HCT116 (cell line): ENCODE results near the gene DPPA4. TPM values are rescaled to one million over a fixed set of nuclear protein-coding genes. Genes with fewer than 3 reads are reported as not detected.

Source experiments
- ATAC-seq: fragments of 200-7000 bp; cut with Tn5 transposase; 2 replicates; pipeline ENCODE4 v1.9.1; 2020; ENCODE audit warnings: mild to moderate bottlenecking, moderate library complexity
- BruUV-seq: library from RNA; stranded (reverse); fragments of 400-500 nt; replicated peaks from 2 replicates; lab custom pipeline; 2021; lab: Mats Ljungman, UMichigan
- CTCF ChIA-PET: fragments of 300-600 bp; sonication (Branson Sonifier 250); formaldehyde crosslinking; loops from one replicate; lab custom pipeline; 2021; ENCODE audit warnings: antibody characterized with exemption; lab: Charles Lee
- POLR2A ChIA-PET: fragments of 300-600, 350-600 bp; sonication (Branson Sonifier 250); formaldehyde crosslinking; loops from one replicate; lab custom pipeline; 2021; ENCODE audit warnings: antibody characterized with exemption; lab: Charles Lee
- RAD21 ChIA-PET, 2 experiments: fragments of 300-600 bp; sonication (Branson Sonifier 250); formaldehyde crosslinking; loops; one replicate each; lab custom pipeline; 2023; ENCODE audit warnings: low total read pairs in 2 of 2; ENCODE audit not compliant: uncharacterized antibody in 2 of 2, unreplicated experiment in 2 of 2, low non-redundant PET in 1 of 2; lab: Charles Lee
- DNase-seq: peaks from one replicate; pipeline ENCODE4 v3.0.0-alpha.2; 2010; ENCODE audit warnings: low read depth, low spot score
- H2AFZ ChIP-seq: fragments of 200-600 bp; shearing (Covaris generic), sonication (generic); 2 replicates; pipeline ENCODE4 v1.6.1; 2017; ENCODE audit warnings: low read depth, mixed run types, mixed read lengths, antibody characterized with exemption, low read length; ENCODE audit not compliant: poor library complexity, severe bottlenecking
- H3K27ac ChIP-seq: 2 replicates; pipeline ENCODE4 v1.5.1; 2012; ENCODE audit warnings: low read depth, low read length
- H3K27me3 ChIP-seq: fragments of 200-600 bp; sonication (generic); 2 replicates; pipeline ENCODE4 v1.6.1; 2016; ENCODE audit warnings: mixed run types, low read length, mixed read lengths; ENCODE audit not compliant: insufficient read depth
- H3K36me3 ChIP-seq, 2 experiments: fragments of 200-500 bp in 1 of 2; fragments of 200-600 bp in 1 of 2; sonication (Bioruptor generic) in 1 of 2; sonication (generic) in 1 of 2; 2 replicates each; pipeline versions ENCODE4 v1.5.1 to v1.6.1; 2014 to 2016; ENCODE audit warnings: low read length in 2 of 2, inconsistent platforms in 1 of 2, mixed read lengths in 1 of 2, mixed run types in 1 of 2; ENCODE audit not compliant: insufficient read depth in 2 of 2, control insufficient read depth in 1 of 2
- H3K4me1 ChIP-seq, 2 experiments: fragments of 200-600 bp in 1 of 2; sonication (generic) in 1 of 2; 2 replicates each; pipeline versions ENCODE4 v1.5.1 to v1.6.1; 2012 to 2017; ENCODE audit warnings: low read length in 2 of 2, inconsistent platforms in 1 of 2, mild to moderate bottlenecking in 1 of 2, mixed read lengths in 1 of 2, mixed run types in 1 of 2, moderate library complexity in 1 of 2; ENCODE audit not compliant: insufficient read depth in 2 of 2, control insufficient read depth in 1 of 2
- H3K4me2 ChIP-seq: fragments of 200-600 bp; sonication (generic); 2 replicates; pipeline ENCODE4 v1.6.1; 2017; ENCODE audit warnings: mixed run types, low read length, mixed read lengths
- H3K4me3 ChIP-seq, 2 experiments: fragments of 200-600 bp in 1 of 2; sonication (generic) in 1 of 2; replicated peaks in 1 of 2; 2 replicates each; pipeline ENCODE4 v1.5.1; 2011 to 2016; ENCODE audit warnings: low read length in 2 of 2, control low read depth in 1 of 2, low read depth in 1 of 2, mild to moderate bottlenecking in 1 of 2, mixed read lengths in 1 of 2, mixed run types in 1 of 2
- H3K79me2 ChIP-seq: fragments of 200-600 bp; sonication (generic); 2 replicates; pipeline ENCODE4 v1.6.1; 2017; ENCODE audit warnings: mild to moderate bottlenecking, mixed run types, low read length, moderate library complexity, mixed read lengths; ENCODE audit not compliant: insufficient read depth
- H3K9ac ChIP-seq: fragments of 200-600 bp; sonication (generic); 2 replicates; pipeline ENCODE4 v1.6.1; 2016; ENCODE audit warnings: low read length, mixed read lengths
- H3K9me2 ChIP-seq: fragments of 200-600 bp; sonication (generic), shearing (Covaris generic); 2 replicates; pipeline ENCODE4 v1.6.1; 2017; ENCODE audit warnings: mixed run types, mild to moderate bottlenecking, moderate library complexity; ENCODE audit not compliant: insufficient read depth
- H3K9me3 ChIP-seq, 2 experiments: fragments of 200-500 bp in 1 of 2; fragments of 200-600 bp in 1 of 2; sonication (Bioruptor generic) in 1 of 2; sonication (generic) in 1 of 2; 2 replicates each; pipeline ENCODE4 v1.6.1; 2014 to 2017; ENCODE audit warnings: low read length in 2 of 2, mixed read lengths in 2 of 2, inconsistent platforms in 1 of 2, low read depth in 1 of 2, mild to moderate bottlenecking in 1 of 2, mixed run types in 1 of 2, moderate library complexity in 1 of 2; ENCODE audit not compliant: control insufficient read depth in 1 of 2, insufficient read depth in 1 of 2
- H4K20me1 ChIP-seq: fragments of 200-600 bp; sonication (generic), shearing (Covaris generic); 2 replicates; pipeline ENCODE4 v1.6.1; 2017; ENCODE audit warnings: mixed run types, mild to moderate bottlenecking, moderate library complexity; ENCODE audit not compliant: insufficient read depth
- CTCF ChIP-seq, 3 experiments: fragments of 200-600 bp in 1 of 3; sonication (generic) in 1 of 3; IDR thresholded peaks in 2 of 3; conservative IDR thresholded peaks in 1 of 3; 2 replicates each; pipeline ENCODE4 v1.5.1; 2012 to 2017; ENCODE audit warnings: low read depth in 2 of 3, low read length in 2 of 3, antibody characterized with exemption in 1 of 3, borderline replicate concordance in 1 of 3, control low read depth in 1 of 3, mild to moderate bottlenecking in 1 of 3, mixed read lengths in 1 of 3, mixed run types in 1 of 3, moderate library complexity in 1 of 3; ENCODE audit not compliant: insufficient read depth in 1 of 3
- EZH2 ChIP-seq: fragments of 200-600 bp; sonication (generic); IDR thresholded peaks from 2 replicates; pipeline ENCODE4 v1.6.1; 2017; ENCODE audit warnings: antibody characterized with exemption, mixed run types
- POLR2AphosphoS5 ChIP-seq: IDR thresholded peaks from 2 replicates; pipeline ENCODE4 v1.6.1; 2011; ENCODE audit warnings: mild to moderate bottlenecking, low read depth, low read length, moderate library complexity
- SP1 ChIP-seq: IDR thresholded peaks from 2 replicates; pipeline ENCODE4 v1.6.1; 2012; ENCODE audit warnings: low read depth
- YY1 ChIP-seq: IDR thresholded peaks from 2 replicates; pipeline ENCODE4 v1.6.1; 2011; ENCODE audit warnings: low read length, low read depth, moderate library complexity, mild to moderate bottlenecking; ENCODE audit not compliant: insufficient replicate concordance; ENCODE audit errors: extremely low read depth
- intact Hi-C: fragments of 100-400 bp; cut with micrococcal nuclease; formaldehyde crosslinking; loops from 2 replicates; pipeline ENCODE4 v1.10.0; 2022
- total RNA-seq: library from RNA; stranded (reverse); gene quantifications from one replicate; pipeline ENCODE4 v1.2.1, GENCODE V29; 2021; ENCODE audit not compliant: unreplicated experiment

Gene DPPA4
- total RNA-seq, 1 experiment from 2014 or later = 0.27 TPM

GRCh38 chr3:109382588-109382987 is 45.2 kb upstream of the DPPA4 start (continued):
- no peak for TF ChIP-seq CTCF (IDR thresholded peaks at IDR 0.05 in 2 of 3, conservative IDR thresholded peaks at IDR 0.05 in 1 of 3; ENCODE audit: borderline replicate concordance in 1 of 3, insufficient read depth in 1 of 3, low read depth in 2 of 3, low read length in 2 of 3)
- TF ChIP-seq YY1 = no peak
- TF ChIP-seq, all 23 proteins: peak for 0

- POLR2A ChIA-PET = interaction anchor here (0.6 kb wide), 1 partner anchor 9 kb away, joined by 4 read pairs; no protein-coding TSS in a partner anchor
- RAD21 ChIA-PET = no interaction called here
- Histone ChIP-seq H3K27ac (no peak overlapping the region), H3K4me3 (no peak overlapping the region), H2AFZ (no peak overlapping the region), H3K9ac (no peak overlapping the region), H3K9me2 (no peaks in the 10 kb centered on the region), H3K9me3 (no peaks in the 10 kb centered on the region), H4K20me1 (no peaks in the 10 kb centered on the region), H3K27me3 (no peaks in the 10 kb centered on the region), H3K4me2 (no peak overlapping the region), H3K36me3 (no peaks in the 10 kb centered on the region), H3K79me2 (no peaks in the 10 kb centered on the region), H3K4me1 (peaks cover 0 to 10% of the 10 kb centered on the region in 2 experiments; a peak in 1 of 4 replicates)
- TF ChIP-seq POLR2AphosphoS5 = no peak
- TF ChIP-seq SP1 = no peak
- no peak for TF ChIP-seq EZH2
- no TSS peak for BruUV-seq
- intact Hi-C loops = no loop called here
- CTCF ChIA-PET = no interaction called here
- ATAC-seq (no peak), DNase-seq (no peak)
These were observed 38.6 kb upstream of the DPPA4 start for GRCh38 chr3:109375975-109376374.
